AG10803 (cell line): Measurements from ENCODE around the gene DIP2C.

ENCODE experiments used
- DNase-seq: peaks from one replicate; pipeline ENCODE4 v3.0.0; 2010; ENCODE audit warnings: low read depth
- H3K4me3 ChIP-seq: 2 replicates; pipeline ENCODE4 v1.5.1; 2011; ENCODE audit warnings: mild to moderate bottlenecking, low read length, control low read depth
- CTCF ChIP-seq: conservative IDR thresholded peaks from 2 replicates; pipeline ENCODE4 v1.5.1; 2011; ENCODE audit warnings: mild to moderate bottlenecking, low read length, control low read depth, inconsistent platforms

Gene DIP2C

DNA sequence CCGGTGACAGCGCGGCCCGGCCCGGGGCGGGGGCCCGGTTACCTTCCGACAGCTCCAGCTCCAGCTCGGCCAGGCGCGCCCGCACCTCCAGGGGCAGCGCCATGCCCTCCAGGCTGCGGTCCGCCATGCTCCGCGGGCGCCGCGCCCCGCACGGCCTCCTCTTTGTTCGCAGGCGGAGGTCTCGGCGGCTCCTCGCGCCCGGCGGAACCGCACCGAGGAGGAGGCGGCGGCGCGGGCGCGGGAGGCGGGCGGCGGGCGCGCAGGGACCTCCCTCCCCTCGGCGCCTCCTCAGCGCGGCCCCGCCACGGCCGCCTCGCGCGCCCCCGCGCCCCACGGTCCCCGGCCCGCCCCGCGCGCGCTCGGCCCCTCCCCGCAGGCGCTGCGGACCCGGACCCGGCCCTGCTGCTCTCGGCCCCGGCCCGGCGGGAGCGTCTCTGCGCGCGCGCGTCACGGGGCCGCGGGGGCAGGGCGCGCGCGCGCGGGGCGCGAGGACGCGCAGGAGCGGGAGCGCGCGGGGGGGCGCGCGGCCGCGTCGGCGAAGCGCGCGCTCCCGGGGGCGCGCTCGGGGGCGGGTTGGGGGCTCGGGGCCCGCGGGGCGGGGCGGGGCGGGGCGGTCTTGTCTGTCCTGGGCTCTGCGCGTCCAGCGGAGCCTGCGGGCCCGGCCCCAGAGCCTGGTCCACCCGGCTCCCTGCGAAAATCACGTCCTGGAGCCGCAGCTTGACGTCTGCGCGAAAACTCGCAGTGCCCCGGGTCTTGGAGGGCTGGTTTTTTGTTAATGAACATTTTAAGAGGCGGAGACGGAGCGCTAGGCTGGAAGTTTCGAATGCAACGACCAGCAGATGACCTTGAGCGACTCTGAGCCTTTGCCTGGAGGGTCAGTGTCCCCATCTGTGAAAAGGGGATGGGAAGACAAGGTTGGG lies at the start of gene DIP2C:
TSS of gene DIP2C (minus strand) at position 217 of the 920 bp plus-strand sequence. CDS start at position 127, 90 bp downstream.
- no peak for TF ChIP-seq CTCF
- DNase-seq: peak; percentile 82
- H3K4me3 ChIP-seq: peak within 1 kb of the TSS; percentile 73

GRCh38 chr10:734481-734880 lies 45.0 kb upstream of the DIP2C start:
- DNase-seq: peak; percentile 60
- H3K4me3 ChIP-seq: no peak overlapping the region
- TF ChIP-seq CTCF: no peak

- no peak for DNase-seq
- no peak overlapping the region for H3K4me3 ChIP-seq
- no peak for TF ChIP-seq CTCF
Measured at GRCh38 chr10:733086-733485, 43.6 kb upstream of the DIP2C start.

DNA sequence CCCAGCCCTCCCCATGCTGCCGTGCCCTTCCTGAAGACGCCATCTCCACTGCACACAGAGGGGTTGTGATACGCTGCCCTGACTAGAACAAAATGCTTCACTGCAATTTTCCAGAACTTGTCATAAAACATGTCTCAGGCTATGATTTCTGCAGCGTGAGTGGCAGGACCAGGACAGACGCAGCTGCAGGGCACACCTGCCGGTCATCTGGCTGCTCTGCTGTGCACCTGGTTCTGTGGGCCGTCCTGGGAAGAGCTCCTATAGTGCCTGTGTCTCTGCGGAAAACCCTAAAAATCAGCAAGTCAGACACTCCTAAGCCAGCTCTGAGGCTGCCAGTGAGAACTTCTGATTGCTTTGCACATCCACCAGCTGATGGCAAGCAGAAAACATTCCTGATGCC lies 39.7 kb upstream of the DIP2C start:
- no peak for TF ChIP-seq CTCF
- no peak overlapping the region for H3K4me3 ChIP-seq
- DNase-seq: no peak

DNA sequence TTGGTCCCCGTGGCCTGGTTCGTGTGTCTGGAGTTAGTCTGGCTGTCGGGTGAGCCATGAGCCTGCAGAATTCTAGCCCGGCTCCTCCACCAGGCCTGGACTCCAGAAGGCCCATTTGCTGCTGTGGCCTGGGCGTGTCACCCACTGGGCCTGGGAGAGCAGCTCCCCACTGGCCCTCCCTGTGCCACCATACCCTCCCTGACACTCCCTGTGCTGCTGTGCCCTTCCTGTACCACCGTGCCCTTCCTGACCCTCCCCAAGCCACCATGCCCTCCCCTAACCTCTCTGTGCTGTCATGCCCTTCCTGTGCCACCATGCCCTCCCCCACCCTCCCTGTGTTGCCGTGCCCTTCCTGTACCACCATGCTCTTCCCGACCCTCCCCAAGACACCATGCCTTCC lies 39.1 kb upstream of the DIP2C start:
- no peak for TF ChIP-seq CTCF
- DNase-seq: no peak
- H3K4me3 ChIP-seq: no peak overlapping the region

DNA sequence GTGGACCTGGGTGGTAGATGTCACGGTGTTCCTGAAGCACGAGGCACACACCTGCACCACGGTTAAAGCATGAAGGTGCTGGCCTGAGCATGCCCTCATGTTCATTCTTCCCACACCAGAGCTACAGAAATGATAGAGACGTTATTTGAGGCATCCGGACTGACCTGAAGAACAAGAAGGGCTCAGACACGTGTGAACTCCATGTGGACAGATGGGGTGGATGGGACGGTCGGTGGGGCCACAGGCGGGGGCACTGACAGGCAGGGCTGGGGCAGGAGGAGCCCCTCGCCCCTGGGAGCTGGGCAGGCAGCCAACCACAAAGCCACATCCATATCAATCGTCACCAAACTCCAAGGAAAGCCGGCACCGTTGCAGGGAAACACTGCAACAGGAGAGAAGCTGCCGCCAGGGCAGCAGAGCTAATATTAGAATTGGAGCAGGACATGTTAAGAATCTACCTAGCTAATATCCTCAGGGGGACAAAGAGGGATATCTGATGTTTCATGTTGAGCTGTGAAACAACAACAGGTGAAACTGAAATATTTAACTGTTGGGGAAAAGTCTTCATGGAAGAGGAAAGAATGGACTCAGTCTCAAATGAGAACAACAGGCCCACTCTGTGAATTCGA lies 37.8 kb upstream of the DIP2C start:
- no peak for DNase-seq
- H3K4me3 ChIP-seq: no peak overlapping the region
- no peak for TF ChIP-seq CTCF

- TF ChIP-seq CTCF: no peak
- DNase-seq: peak; percentile 30
- no peak overlapping the region for H3K4me3 ChIP-seq
Measured at GRCh38 chr10:725786-726185, 36.3 kb upstream of the DIP2C start.
